Eye (tissue), 1 donor: ENCODE measurements around the gene PGAM4.
"Not testable (repeated sequence)": the region's sequence is repeated elsewhere in the genome, so short reads cannot be mapped to it uniquely, and the experiment has no call there.

ENCODE experiments used
- DNase-seq: peaks from one replicate; pipeline ENCODE4 v3.0.0-alpha.2; 2015

PGAM4 gene

GRCh38 chrX:77969538-77969937 is at the start of gene PGAM4:
Gene PGAM4 (minus strand): TSS chrX:77969638. CDS start chrX:77969638, 0 bp downstream.
- no peak for DNase-seq

- no peak for DNase-seq
Observed at GRCh38 chrX:78011846-78012245, 42.4 kb upstream of the PGAM4 start.

- DNase-seq = no peak
Observed at GRCh38 chrX:77979870-77980269, 10.4 kb upstream of the PGAM4 start.

GRCh38 chrX:77977518-77977917 is 8.1 kb upstream of the PGAM4 start:
- DNase-seq = no peak

GRCh38 chrX:77977095-77977494 is 7.7 kb upstream of the PGAM4 start:
- DNase-seq = no peak

- no peak for DNase-seq
Observed at GRCh38 chrX:77975755-77976154, 6.3 kb upstream of the PGAM4 start.

- DNase-seq = no peak
Observed at GRCh38 chrX:77967631-77968030, 1.8 kb downstream of the PGAM4 start.

GRCh38 chrX:77966361-77966760 is 3.1 kb downstream of the PGAM4 start:
- DNase-seq = no peak

GRCh38 chrX:77962068-77962902 is 7.2 kb downstream of the PGAM4 start:
- DNase-seq = no peak

GRCh38 chrX:77961063-77961462 is 8.4 kb downstream of the PGAM4 start:
- no peak for DNase-seq

- no peak for DNase-seq
Observed at GRCh38 chrX:77960567-77960966, 8.9 kb downstream of the PGAM4 start.

GRCh38 chrX:77953708-77954107 is 15.7 kb downstream of the PGAM4 start:
- DNase-seq = no peak

GRCh38 chrX:77953302-77953701 is 16.1 kb downstream of the PGAM4 start:
- no peak for DNase-seq

- no peak for DNase-seq
Observed at GRCh38 chrX:77952173-77952572, 17.3 kb downstream of the PGAM4 start.

- DNase-seq = no peak
Observed at GRCh38 chrX:77949840-77950239, 19.6 kb downstream of the PGAM4 start.

- DNase-seq = no peak
Observed at GRCh38 chrX:77946571-77946970, 22.9 kb downstream of the PGAM4 start.

GRCh38 chrX:77945910-77946545 is 23.4 kb downstream of the PGAM4 start:
- no peak for DNase-seq

- not testable (repeated sequence) for DNase-seq
Observed at GRCh38 chrX:77945031-77945430, 24.4 kb downstream of the PGAM4 start.

- no peak for DNase-seq
Observed at GRCh38 chrX:77938083-77938680, 31.3 kb downstream of the PGAM4 start.

- DNase-seq = no peak
Observed at GRCh38 chrX:77937291-77937690, 32.1 kb downstream of the PGAM4 start.

- DNase-seq = no peak
Observed at GRCh38 chrX:77936299-77936698, 33.1 kb downstream of the PGAM4 start.

GRCh38 chrX:77935886-77936285 is 33.6 kb downstream of the PGAM4 start:
- DNase-seq = no peak

- DNase-seq = no peak
Observed at GRCh38 chrX:77930581-77930980, 38.9 kb downstream of the PGAM4 start.

GRCh38 chrX:77925764-77926163 is 43.7 kb downstream of the PGAM4 start:
- DNase-seq = no peak
